B cell (primary cell): ENCODE data around the gene MVB12B. TPM values are rescaled to one million over a fixed set of nuclear protein-coding genes. Genes with fewer than 3 reads are reported as not detected.

Source experiments
- ATAC-seq: fragments of 200-7000 bp; cut with Tn5 transposase; one replicate; pipeline ENCODE4 v1.10.0; 2021; ENCODE audit warnings: low read depth, mild to moderate bottlenecking, moderate number of reproducible peaks, moderate library complexity
- CTCF ChIA-PET: fragments of 350-600 bp; sonication (Branson Sonifier 250); formaldehyde crosslinking; loops from one replicate; lab custom pipeline; 2021; ENCODE audit warnings: antibody characterized with exemption, inconsistent platforms; lab: Charles Lee
- POLR2A ChIA-PET: fragments of 350-600 bp; sonication (Branson Sonifier 250); formaldehyde crosslinking; loops from one replicate; lab custom pipeline; 2021; ENCODE audit warnings: antibody characterized with exemption; lab: Charles Lee
- DNase-seq: peaks from one replicate; pipeline ENCODE4 v3.0.0; 2013
- H2AFZ ChIP-seq: 2 replicates; pipeline ENCODE4 v1.6.1; 2012; ENCODE audit warnings: mild to moderate bottlenecking, low read depth, low read length; ENCODE audit not compliant: insufficient read depth, poor library complexity, severe bottlenecking
- H3K27ac ChIP-seq, 2 donors: 1 replicate in 1 of 2; 2 replicates in 1 of 2; pipeline ENCODE4 v1.5.1; 2012 to 2013; ENCODE audit warnings: low read length in 2 of 2, mild to moderate bottlenecking in 2 of 2, moderate library complexity in 1 of 2
- H3K27me3 ChIP-seq, 4 experiments: fragments of 200-600 bp in 1 of 4; sonication (generic) in 1 of 4; replicated peaks in 1 of 4; 1 replicate in 2 of 4; 2 replicates in 2 of 4; pipeline versions ENCODE4 v1.6.1 to v1.7.0; 2013 to 2016; ENCODE audit warnings: low read length in 3 of 4, mild to moderate bottlenecking in 2 of 4, mixed read lengths in 1 of 4, moderate library complexity in 1 of 4; ENCODE audit not compliant: insufficient read depth in 4 of 4, control insufficient read depth in 3 of 4; ENCODE audit errors: control extremely low read depth in 1 of 4
- H3K36me3 ChIP-seq, 2 experiments: replicated peaks in 1 of 2; 1 replicate in 1 of 2; 2 replicates in 1 of 2; pipeline versions ENCODE4 v1.6.1 to v1.7.1; 2013; ENCODE audit warnings: low read length in 1 of 2; ENCODE audit not compliant: insufficient read depth in 2 of 2, control insufficient read depth in 1 of 2; ENCODE audit errors: control extremely low read depth in 1 of 2, extremely low read depth in 1 of 2
- H3K4me1 ChIP-seq, 2 donors: fragments of 200-600 bp in 1 of 2; sonication (generic) in 1 of 2; 1 replicate in 1 of 2; 2 replicates in 1 of 2; pipeline versions ENCODE4 v1.5.1 to v1.6.1; 2013 to 2017; ENCODE audit warnings: low read length in 2 of 2; ENCODE audit not compliant: control insufficient read depth in 2 of 2, insufficient read depth in 2 of 2
- H3K4me2 ChIP-seq: replicated peaks from 2 replicates; pipeline ENCODE3; 2012; ENCODE audit warnings: mild to moderate bottlenecking, low read depth, low read length; ENCODE audit not compliant: poor library complexity, severe bottlenecking
- H3K4me3 ChIP-seq, 5 experiments: fragments of 200-600 bp in 1 of 5; sonication (generic) in 1 of 5; 1 replicate in 3 of 5; 2 replicates in 2 of 5; pipeline versions ENCODE4 v1.5.1 to v1.7.0; 2011 to 2016; ENCODE audit warnings: low read length in 4 of 5, mild to moderate bottlenecking in 4 of 5, low read depth in 2 of 5, control low read depth in 1 of 5, moderate library complexity in 1 of 5; ENCODE audit not compliant: insufficient read depth in 1 of 5; ENCODE audit errors: control extremely low read depth in 1 of 5, extremely low read depth in 1 of 5
- H3K79me2 ChIP-seq: fragments of 200-600 bp; sonication (generic); one replicate; pipeline ENCODE4 v1.6.0; 2016; ENCODE audit warnings: low read length; ENCODE audit not compliant: control insufficient read depth, insufficient read depth
- H3K9ac ChIP-seq: fragments of 200-600 bp; sonication (generic); 2 replicates; pipeline ENCODE4 v1.6.1; 2017; ENCODE audit warnings: mild to moderate bottlenecking, low read length, moderate library complexity
- H3K9me3 ChIP-seq, 3 donors: one replicate each; pipeline versions ENCODE4 v1.6.1 to v1.7.1; 2013; ENCODE audit warnings: low read length in 2 of 3; ENCODE audit not compliant: control insufficient read depth in 2 of 3, insufficient read depth in 1 of 3; ENCODE audit errors: control extremely low read depth in 1 of 3
- H4K20me1 ChIP-seq: 2 replicates; pipeline ENCODE4 v1.6.0; 2012; ENCODE audit warnings: mild to moderate bottlenecking, low read length; ENCODE audit not compliant: insufficient read depth, control insufficient read depth, poor library complexity, severe bottlenecking
- H3K27ac Mint-ChIP-seq: one replicate; pipeline ENCODE4 v1.8.0; 2021; ENCODE audit warnings: mixed read lengths
- H3K27me3 Mint-ChIP-seq: one replicate; pipeline ENCODE4 v1.8.0; 2021; ENCODE audit warnings: mixed read lengths
- H3K4me1 Mint-ChIP-seq: one replicate; pipeline ENCODE4 v1.8.0; 2021; ENCODE audit warnings: mixed read lengths
- H3K4me3 Mint-ChIP-seq: one replicate; pipeline ENCODE4 v1.8.0; 2021; ENCODE audit warnings: mixed read lengths
- H3K9me3 Mint-ChIP-seq: one replicate; pipeline ENCODE4 v1.8.0; 2022; ENCODE audit warnings: mixed read lengths; ENCODE audit not compliant: insufficient read depth
- EZH2 ChIP-seq: IDR thresholded peaks from 2 replicates; pipeline ENCODE4 v1.6.1; 2012; ENCODE audit warnings: borderline replicate concordance, low read depth, mild to moderate bottlenecking, moderate library complexity, low read length; ENCODE audit not compliant: insufficient read depth, poor library complexity, severe bottlenecking
- WGBS: methylation state at CpG from one replicate; pipeline ENCODE4 v1.1.5; 2013; ENCODE audit warnings: missing lambda C conversion rate; ENCODE audit not compliant: insufficient coverage; 5-methylcytosine and 5-hydroxymethylcytosine counted together
- intact Hi-C: fragments of 100-400 bp; cut with micrococcal nuclease; formaldehyde crosslinking; loops from one replicate; pipeline ENCODE4 v1.10.0; 2022
- polyA plus RNA-seq: library from polyadenylated mRNA; depleted of rRNA; stranded (reverse); fragments of >200 nt; gene quantifications from 2 replicates; pipeline ENCODE4 v1.2.3, GENCODE V29; 2012
- total RNA-seq, 2 donors: library from RNA; stranded (reverse); fragments of 120-200 nt in 1 of 2; gene quantifications; 1 replicate in 1 of 2; 2 replicates in 1 of 2; pipeline versions ENCODE4 v1.2.3 to v1.2.4, GENCODE V29; 2013 to 2022
- TF ChIP-seq, protein P1 (sequence below): fragments of 200-600 bp; IDR thresholded peaks from one replicate; pipeline ENCODE4 v1.8.0; 2022; ENCODE audit warnings: antibody characterized with exemption, mild to moderate bottlenecking

MVB12B gene
- total and polyA plus RNA-seq, 2 donors (not counting 1 experiment from before 2014, with no cell fraction given), result 1.2 to 9.8 TPM

DNA sequence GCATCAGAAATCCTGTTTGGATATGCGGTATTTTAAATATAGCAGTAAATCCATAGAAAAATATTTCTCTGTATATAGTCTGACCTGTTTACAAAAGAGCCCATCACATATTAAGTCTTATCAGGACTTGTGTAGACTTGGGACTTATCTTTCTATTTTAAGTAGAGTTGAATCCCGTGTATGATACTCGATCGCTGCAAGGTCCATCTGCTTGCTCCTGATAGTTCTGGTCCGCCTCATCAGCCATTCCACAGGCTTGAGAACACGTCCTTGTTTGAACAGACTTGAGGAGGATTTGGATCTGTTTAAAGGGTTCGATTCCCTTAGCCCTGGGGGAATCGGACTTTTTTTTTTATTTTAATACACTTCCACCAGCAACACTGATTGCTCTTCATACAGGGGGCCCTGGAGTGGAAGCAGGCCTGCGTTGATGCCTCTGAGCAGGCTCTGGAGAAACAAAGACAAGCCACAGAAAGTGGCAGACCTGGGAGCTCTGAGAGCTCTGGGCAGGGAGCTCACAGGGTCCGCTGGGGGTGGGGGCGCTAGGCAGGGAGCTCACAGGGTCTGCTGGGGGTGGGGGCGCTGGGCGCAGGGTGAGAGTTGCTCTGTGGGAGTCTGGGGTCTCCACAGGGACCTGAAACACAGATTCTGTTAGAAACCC, 112.2 kb downstream of the MVB12B start:
- no peak overlapping the region for H2AFZ ChIP-seq

DNA sequence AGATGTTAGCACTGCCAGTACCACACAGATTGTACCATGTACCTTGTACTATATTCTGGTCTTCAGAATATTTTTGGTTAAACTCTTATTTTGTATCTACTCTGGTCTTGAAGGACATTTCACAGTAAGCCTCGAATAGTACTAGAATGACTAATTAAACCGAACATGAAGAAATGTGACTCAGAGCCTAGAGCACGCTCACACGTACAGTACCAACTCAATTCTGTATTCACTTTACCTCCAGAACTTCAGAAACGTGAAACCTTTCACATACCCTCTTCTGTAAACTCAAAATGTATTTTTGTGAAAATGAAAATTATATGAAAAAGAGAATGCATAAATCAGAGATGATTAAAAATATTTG, 112.8 kb downstream of the MVB12B start:
- WGBS, result 93% methylated on average over 2 of the region's 5 CpGs
- no peak overlapping the region for H3K4me2 ChIP-seq
- CTCF ChIA-PET, result interaction anchor here (0.8 to 2.3 kb wide), 2 partner anchors 41 to 52 kb away, joined by 3 to 8 read pairs; no protein-coding TSS in a partner anchor

More for the DNA sequence above, 112.2 kb downstream of the MVB12B start:
- no peak overlapping the region for H3K9ac ChIP-seq
- Mint-ChIP-seq H3K27ac (no peak overlapping the region), H3K4me3 (no peak overlapping the region), H3K4me1 (peaks cover 4% of the 10 kb centered on the region), H3K9me3 (no peaks in the 10 kb centered on the region), H3K27me3 (no peaks in the 10 kb centered on the region)
- H3K27me3 ChIP-seq, result no peaks in the 10 kb centered on the region
- H3K36me3 ChIP-seq, result no peaks in the 10 kb centered on the region
- H3K79me2 ChIP-seq, result no peaks in the 10 kb centered on the region
- ATAC-seq (no peak), DNase-seq (no peak)
- H3K27ac ChIP-seq, result no peak overlapping the region
- ChIA-PET CTCF (interaction anchor here (0.8 to 2.3 kb wide), 2 partner anchors 40 to 53 kb away, joined by 3 to 8 read pairs; no protein-coding TSS in a partner anchor), POLR2A (no interaction called here)
- intact Hi-C loops, result no loop called here
- no peaks in the 10 kb centered on the region for H3K4me1 ChIP-seq
- H4K20me1 ChIP-seq, result no peaks in the 10 kb centered on the region
- no peak overlapping the region for H3K4me3 ChIP-seq
- WGBS, result 95% methylated on average over 7 of the region's 13 CpGs
- no peaks in the 10 kb centered on the region for H3K9me3 ChIP-seq
- no peak for TF ChIP-seq EZH2
- TF ChIP-seq, protein P1, sequence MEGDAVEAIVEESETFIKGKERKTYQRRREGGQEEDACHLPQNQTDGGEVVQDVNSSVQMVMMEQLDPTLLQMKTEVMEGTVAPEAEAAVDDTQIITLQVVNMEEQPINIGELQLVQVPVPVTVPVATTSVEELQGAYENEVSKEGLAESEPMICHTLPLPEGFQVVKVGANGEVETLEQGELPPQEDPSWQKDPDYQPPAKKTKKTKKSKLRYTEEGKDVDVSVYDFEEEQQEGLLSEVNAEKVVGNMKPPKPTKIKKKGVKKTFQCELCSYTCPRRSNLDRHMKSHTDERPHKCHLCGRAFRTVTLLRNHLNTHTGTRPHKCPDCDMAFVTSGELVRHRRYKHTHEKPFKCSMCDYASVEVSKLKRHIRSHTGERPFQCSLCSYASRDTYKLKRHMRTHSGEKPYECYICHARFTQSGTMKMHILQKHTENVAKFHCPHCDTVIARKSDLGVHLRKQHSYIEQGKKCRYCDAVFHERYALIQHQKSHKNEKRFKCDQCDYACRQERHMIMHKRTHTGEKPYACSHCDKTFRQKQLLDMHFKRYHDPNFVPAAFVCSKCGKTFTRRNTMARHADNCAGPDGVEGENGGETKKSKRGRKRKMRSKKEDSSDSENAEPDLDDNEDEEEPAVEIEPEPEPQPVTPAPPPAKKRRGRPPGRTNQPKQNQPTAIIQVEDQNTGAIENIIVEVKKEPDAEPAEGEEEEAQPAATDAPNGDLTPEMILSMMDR, result no peak
- H3K4me2 ChIP-seq, result no peak overlapping the region

More for the DNA sequence above, 112.8 kb downstream of the MVB12B start:
- Histone ChIP-seq H2AFZ (no peak overlapping the region), H4K20me1 (no peaks in the 10 kb centered on the region), H3K27me3 (no peaks in the 10 kb centered on the region), H3K27ac (no peak overlapping the region), H3K9ac (no peak overlapping the region), H3K4me1 (no peaks in the 10 kb centered on the region), H3K36me3 (no peaks in the 10 kb centered on the region), H3K4me3 (no peak overlapping the region), H3K9me3 (no peaks in the 10 kb centered on the region), H3K79me2 (no peaks in the 10 kb centered on the region)
- no peak overlapping the region for H3K27ac Mint-ChIP-seq
- no peak overlapping the region for H3K4me3 Mint-ChIP-seq
- H3K4me1 Mint-ChIP-seq, result peaks cover 4% of the 10 kb centered on the region
- H3K27me3 Mint-ChIP-seq, result no peaks in the 10 kb centered on the region
- TF ChIP-seq EZH2, result no peak
- TF ChIP-seq, protein P1, result no peak
- no peaks in the 10 kb centered on the region for H3K9me3 Mint-ChIP-seq
- no peak for DNase-seq
- POLR2A ChIA-PET, result no interaction called here
- ATAC-seq, result no peak
- intact Hi-C loops, result no loop called here
